ENCODE results near the gene ANTXR2. TPM values are rescaled to one million over a fixed set of nuclear protein-coding genes. Genes with fewer than 3 reads are reported as not detected.

Gene ANTXR2
- polyA plus RNA-seq, 1 of the 3 experiments (the other 2 are of a cell fraction), result 48.8 TPM

- no peak for TF ChIP-seq MEF2A (IDR thresholded peaks at IDR 0.05; ENCODE audit: borderline replicate concordance, low read depth)
- TF ChIP-seq ELF1 (IDR thresholded peaks at IDR 0.05), result no peak
- TF ChIP-seq PBX3 (IDR thresholded peaks at IDR 0.05), result no peak
Observed at GRCh38 chr4:79949178-79949577, 123.9 kb downstream of the ANTXR2 start (continued).

DNA sequence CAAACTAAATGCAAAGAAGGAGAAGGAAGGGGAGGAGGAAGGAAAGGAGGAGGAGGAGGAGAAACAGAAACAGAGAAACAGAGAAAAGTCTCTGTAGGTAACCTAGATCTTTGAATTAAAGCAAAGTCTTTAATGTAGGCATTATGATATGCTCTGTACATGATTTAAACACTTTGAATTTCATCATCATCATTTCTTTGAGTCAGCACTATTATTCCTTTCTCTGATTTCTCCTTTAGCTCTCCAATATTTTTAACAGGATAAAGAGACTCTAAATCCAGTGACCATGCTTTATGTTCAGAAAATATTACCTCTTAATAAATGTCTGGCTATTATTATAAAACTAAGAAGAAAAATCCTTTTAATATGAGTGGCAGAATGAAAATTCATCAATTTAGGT, 124.3 kb downstream of the ANTXR2 start:
- TF ChIP-seq POLR2AphosphoS5 (IDR thresholded peaks at IDR 0.05; ENCODE audit: low read depth, low read length) (no peak), USF1 (IDR thresholded peaks at IDR 0.05; ENCODE audit: borderline replicate concordance, low read depth) (no peak), CTCF (IDR thresholded peaks at IDR 0.05) (no peak), NFIC (IDR thresholded peaks at IDR 0.05; ENCODE audit: borderline replicate concordance) (no peak), MXI1 (IDR thresholded peaks at IDR 0.05; ENCODE audit: low read depth, low read length) (no peak), CHD2 (IDR thresholded peaks at IDR 0.05; ENCODE audit: low read length, partially characterized antibody) (no peak), SMC3 (IDR thresholded peaks at IDR 0.05; ENCODE audit: low read depth, low read length) (no peak), GATA2 (CRISPR knock-in tag; IDR thresholded peaks at IDR 0.05) (no peak), FOSL2 (IDR thresholded peaks at IDR 0.05; ENCODE audit: borderline replicate concordance, low read depth) (no peak), RXRA (IDR thresholded peaks at IDR 0.05; ENCODE audit: borderline replicate concordance, low read depth) (no peak), RAD21 (IDR thresholded peaks at IDR 0.05; ENCODE audit: low read length) (no peak), MAX (IDR thresholded peaks at IDR 0.05; ENCODE audit: low read depth) (no peak), FOXM1 (IDR thresholded peaks at IDR 0.05; ENCODE audit: low read depth) (no peak), TCF12 (IDR thresholded peaks at IDR 0.05) (no peak), TAF1 (IDR thresholded peaks at IDR 0.05; ENCODE audit: borderline replicate concordance, low read depth, low read length) (no peak), YY1 (IDR thresholded peaks at IDR 0.05; ENCODE audit: low read depth) (no peak)
- TF ChIP-seq, protein P1, sequence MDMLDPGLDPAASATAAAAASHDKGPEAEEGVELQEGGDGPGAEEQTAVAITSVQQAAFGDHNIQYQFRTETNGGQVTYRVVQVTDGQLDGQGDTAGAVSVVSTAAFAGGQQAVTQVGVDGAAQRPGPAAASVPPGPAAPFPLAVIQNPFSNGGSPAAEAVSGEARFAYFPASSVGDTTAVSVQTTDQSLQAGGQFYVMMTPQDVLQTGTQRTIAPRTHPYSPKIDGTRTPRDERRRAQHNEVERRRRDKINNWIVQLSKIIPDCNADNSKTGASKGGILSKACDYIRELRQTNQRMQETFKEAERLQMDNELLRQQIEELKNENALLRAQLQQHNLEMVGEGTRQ (IDR thresholded peaks at IDR 0.05; ENCODE audit: borderline replicate concordance, low read depth, low read length), result no peak
- TF ChIP-seq, protein P2, sequence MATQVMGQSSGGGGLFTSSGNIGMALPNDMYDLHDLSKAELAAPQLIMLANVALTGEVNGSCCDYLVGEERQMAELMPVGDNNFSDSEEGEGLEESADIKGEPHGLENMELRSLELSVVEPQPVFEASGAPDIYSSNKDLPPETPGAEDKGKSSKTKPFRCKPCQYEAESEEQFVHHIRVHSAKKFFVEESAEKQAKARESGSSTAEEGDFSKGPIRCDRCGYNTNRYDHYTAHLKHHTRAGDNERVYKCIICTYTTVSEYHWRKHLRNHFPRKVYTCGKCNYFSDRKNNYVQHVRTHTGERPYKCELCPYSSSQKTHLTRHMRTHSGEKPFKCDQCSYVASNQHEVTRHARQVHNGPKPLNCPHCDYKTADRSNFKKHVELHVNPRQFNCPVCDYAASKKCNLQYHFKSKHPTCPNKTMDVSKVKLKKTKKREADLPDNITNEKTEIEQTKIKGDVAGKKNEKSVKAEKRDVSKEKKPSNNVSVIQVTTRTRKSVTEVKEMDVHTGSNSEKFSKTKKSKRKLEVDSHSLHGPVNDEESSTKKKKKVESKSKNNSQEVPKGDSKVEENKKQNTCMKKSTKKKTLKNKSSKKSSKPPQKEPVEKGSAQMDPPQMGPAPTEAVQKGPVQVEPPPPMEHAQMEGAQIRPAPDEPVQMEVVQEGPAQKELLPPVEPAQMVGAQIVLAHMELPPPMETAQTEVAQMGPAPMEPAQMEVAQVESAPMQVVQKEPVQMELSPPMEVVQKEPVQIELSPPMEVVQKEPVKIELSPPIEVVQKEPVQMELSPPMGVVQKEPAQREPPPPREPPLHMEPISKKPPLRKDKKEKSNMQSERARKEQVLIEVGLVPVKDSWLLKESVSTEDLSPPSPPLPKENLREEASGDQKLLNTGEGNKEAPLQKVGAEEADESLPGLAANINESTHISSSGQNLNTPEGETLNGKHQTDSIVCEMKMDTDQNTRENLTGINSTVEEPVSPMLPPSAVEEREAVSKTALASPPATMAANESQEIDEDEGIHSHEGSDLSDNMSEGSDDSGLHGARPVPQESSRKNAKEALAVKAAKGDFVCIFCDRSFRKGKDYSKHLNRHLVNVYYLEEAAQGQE (IDR thresholded peaks at IDR 0.05; ENCODE audit: low read depth, low read length), result no peak
- TF ChIP-seq, protein P3, sequence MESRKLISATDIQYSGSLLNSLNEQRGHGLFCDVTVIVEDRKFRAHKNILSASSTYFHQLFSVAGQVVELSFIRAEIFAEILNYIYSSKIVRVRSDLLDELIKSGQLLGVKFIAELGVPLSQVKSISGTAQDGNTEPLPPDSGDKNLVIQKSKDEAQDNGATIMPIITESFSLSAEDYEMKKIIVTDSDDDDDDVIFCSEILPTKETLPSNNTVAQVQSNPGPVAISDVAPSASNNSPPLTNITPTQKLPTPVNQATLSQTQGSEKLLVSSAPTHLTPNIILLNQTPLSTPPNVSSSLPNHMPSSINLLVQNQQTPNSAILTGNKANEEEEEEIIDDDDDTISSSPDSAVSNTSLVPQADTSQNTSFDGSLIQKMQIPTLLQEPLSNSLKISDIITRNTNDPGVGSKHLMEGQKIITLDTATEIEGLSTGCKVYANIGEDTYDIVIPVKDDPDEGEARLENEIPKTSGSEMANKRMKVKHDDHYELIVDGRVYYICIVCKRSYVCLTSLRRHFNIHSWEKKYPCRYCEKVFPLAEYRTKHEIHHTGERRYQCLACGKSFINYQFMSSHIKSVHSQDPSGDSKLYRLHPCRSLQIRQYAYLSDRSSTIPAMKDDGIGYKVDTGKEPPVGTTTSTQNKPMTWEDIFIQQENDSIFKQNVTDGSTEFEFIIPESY (IDR thresholded peaks at IDR 0.05; ENCODE audit: borderline replicate concordance, low read depth), result no peak
- no peaks in the 10 kb centered on the region for H3K9me2 ChIP-seq
- ChIA-PET CTCF (no interaction called here), POLR2A (no interaction called here)
- no peaks in the 10 kb centered on the region for H3K9me3 ChIP-seq
- no peak overlapping the region for H3K4me3 ChIP-seq (ENCODE audit: low read depth in 2 of 2, low read length in 1 of 2)
- no peaks in the 10 kb centered on the region for H4K20me1 ChIP-seq (ENCODE audit: insufficient read depth)
- H3K36me3 ChIP-seq (replicated peaks in 1 of 2; ENCODE audit: control insufficient read depth in 1 of 2, insufficient read depth in 2 of 2, low read length in 1 of 2), result peaks cover 9 to 40% of the 10 kb centered on the region in 2 experiments
- DNase-seq, result no peak
- H3K9ac ChIP-seq, result no peak overlapping the region
- H3K27me3 ChIP-seq (ENCODE audit: insufficient read depth), result no peaks in the 10 kb centered on the region
- H3K27ac ChIP-seq (ENCODE audit: low read depth in 2 of 2, low read length in 1 of 2), result no peak overlapping the region
- H2AFZ ChIP-seq (ENCODE audit: low read depth), result no peak overlapping the region
- peaks cover 18% of the 10 kb centered on the region for H3F3A ChIP-seq (replicated peaks; ENCODE audit: insufficient read depth)
- no peaks in the 10 kb centered on the region; a peak in 2 of 4 replicates for H3K4me1 ChIP-seq (ENCODE audit: control insufficient read depth in 1 of 2, insufficient read depth in 2 of 2, low read depth in 1 of 2, low read length in 1 of 2)
- no peak overlapping the region for H3K4me2 ChIP-seq
- H3K79me2 ChIP-seq (ENCODE audit: insufficient read depth), result peaks cover 21% of the 10 kb centered on the region; the same call in 1 of the 2 replicates
